ENCODE data around the gene MRPL50.
"Not testable (repeated sequence)": the region's sequence is repeated elsewhere in the genome, so short reads cannot be mapped to it uniquely, and the experiment has no call there.

The MRPL50 gene

GRCh38 chr9:101417389-101417788, 19.0 kb upstream of the MRPL50 start:
- no peak for DNase-seq

- DNase-seq: no peak
These were observed 17.2 kb upstream of the MRPL50 start for GRCh38 chr9:101415578-101415977.

GRCh38 chr9:101414839-101415238, 16.4 kb upstream of the MRPL50 start:
- no peak for DNase-seq

GRCh38 chr9:101409079-101409477, 10.7 kb upstream of the MRPL50 start:
- DNase-seq: no peak

- no peak for DNase-seq
These were observed 10.1 kb upstream of the MRPL50 start for GRCh38 chr9:101408374-101409078.

GRCh38 chr9:101403516-101404285, 5.3 kb upstream of the MRPL50 start:
- no peak for DNase-seq

- DNase-seq: no peak
These were observed 1.7 kb upstream of the MRPL50 start for GRCh38 chr9:101400120-101400519.

GRCh38 chr9:101399643-101399970, 1.2 kb upstream of the MRPL50 start:
- no peak for DNase-seq

GRCh38 chr9:101398930-101399642, 668 bp upstream of the MRPL50 start:
- no peak for DNase-seq

GRCh38 chr9:101397746-101398067, 711 bp downstream of the MRPL50 start:
- no peak for DNase-seq

- DNase-seq: no peak
These were observed 3.7 kb downstream of the MRPL50 start for GRCh38 chr9:101394687-101395086.

- DNase-seq: no peak
These were observed 5.3 kb downstream of the MRPL50 start for GRCh38 chr9:101393135-101393534.

GRCh38 chr9:101388507-101388993, 9.9 kb downstream of the MRPL50 start:
- DNase-seq: no peak

- DNase-seq: no peak
These were observed 10.4 kb downstream of the MRPL50 start for GRCh38 chr9:101387871-101388506.

GRCh38 chr9:101384873-101385536, 13.4 kb downstream of the MRPL50 start, which contains the start of gene BAAT:
Gene BAAT (minus strand): TSS chr9:101385006. CDS start chr9:101371404, 13,602 bp downstream.
- not testable (repeated sequence) for DNase-seq

- no peak for DNase-seq
These were observed 15.1 kb downstream of the MRPL50 start for GRCh38 chr9:101383361-101383760.

- no peak for DNase-seq
These were observed 16.5 kb downstream of the MRPL50 start for GRCh38 chr9:101381833-101382342.

GRCh38 chr9:101381118-101381517, 17.3 kb downstream of the MRPL50 start:
- no peak for DNase-seq

- no peak for DNase-seq
These were observed 18.1 kb downstream of the MRPL50 start for GRCh38 chr9:101380295-101380694.

GRCh38 chr9:101376111-101376848, 22.1 kb downstream of the MRPL50 start:
- no peak for DNase-seq

GRCh38 chr9:101375546-101375945, 22.9 kb downstream of the MRPL50 start:
- no peak for DNase-seq

All from stimulated activated CD4-positive, alpha-beta T cell treated with anti-CD3 and anti-CD28 coated beads, Interleukin-4, amount 100 ng/mL, for 24 hours (primary cell).